GM18873 (cell line): ENCODE data around the gene KLHL18.

ENCODE experiments used
- ATAC-seq: cut with Tn5 transposase; IDR thresholded peaks from one replicate; pipeline ENCODE4 v1.9.1; 2021; ENCODE audit warnings: mild to moderate bottlenecking, moderate library complexity, moderate number of reproducible peaks; ENCODE audit not compliant: unreplicated experiment, low FRiP score

Gene KLHL18

GRCh38 chr3:47381317-47382157 is 98.8 kb downstream of the KLHL18 start:
- ATAC-seq: peak; percentile 40

GRCh38 chr3:47384425-47384824 is 101.7 kb downstream of the KLHL18 start:
- ATAC-seq: no peak

- ATAC-seq: no peak
These were observed 102.3 kb downstream of the KLHL18 start for GRCh38 chr3:47385007-47385406.

DNA sequence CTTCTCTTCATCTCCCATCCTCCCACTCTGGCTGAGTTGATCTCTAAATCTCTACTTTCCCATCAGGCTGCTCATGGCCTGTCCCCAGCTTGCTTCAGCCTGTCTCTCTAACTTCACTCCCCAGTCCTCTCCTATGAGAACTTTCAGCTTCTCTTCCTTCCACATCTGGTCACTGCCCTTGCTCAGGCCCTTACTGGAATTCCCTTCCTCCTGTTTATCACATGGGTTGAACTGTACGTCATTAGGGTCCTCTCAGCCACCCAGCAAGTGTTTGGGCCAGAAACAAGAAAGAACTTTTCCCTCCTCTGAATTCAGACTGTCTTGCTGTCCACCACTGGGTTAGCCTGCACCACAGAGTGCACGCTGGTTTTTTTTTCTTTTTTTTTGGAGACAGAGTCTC is 103.1 kb downstream of the KLHL18 start:
- no peak for ATAC-seq

GRCh38 chr3:47392933-47393332 is 110.2 kb downstream of the KLHL18 start:
- ATAC-seq: no peak

GRCh38 chr3:47394140-47394870 is 111.6 kb downstream of the KLHL18 start:
- ATAC-seq: no peak

- no peak for ATAC-seq
These were observed 112.1 kb downstream of the KLHL18 start for GRCh38 chr3:47394881-47395280.
